ENCODE data around the gene NRXN2.

NRXN2 gene

DNA sequence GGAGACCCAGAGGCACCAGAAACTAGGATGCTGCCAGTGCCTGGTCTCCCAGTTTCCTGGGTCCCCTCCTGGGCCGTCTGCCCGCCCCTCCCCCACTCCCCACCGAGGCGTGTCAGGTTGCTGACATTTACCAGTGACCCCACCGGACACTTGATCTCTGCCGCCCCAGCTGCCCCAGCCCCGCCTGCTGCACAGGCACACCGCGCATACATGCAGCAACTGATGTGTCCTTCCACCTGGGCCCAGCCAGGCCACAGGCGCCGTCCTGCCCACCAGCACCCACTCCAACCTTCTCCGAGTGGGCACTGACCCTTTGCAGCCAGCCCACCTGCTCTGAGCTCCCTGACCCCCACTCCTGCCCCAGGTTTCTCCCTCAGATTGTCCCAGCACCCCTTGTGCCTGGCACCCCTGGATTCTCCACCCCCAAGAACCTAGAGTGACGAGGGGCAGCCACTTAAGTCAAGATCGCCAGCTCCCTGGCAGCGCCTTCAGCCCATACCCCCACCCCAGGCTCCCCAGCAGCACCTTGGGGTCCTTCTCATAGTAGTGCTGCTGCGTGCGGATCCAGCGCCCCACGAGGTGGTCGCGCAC, 36.2 kb upstream of the NRXN2 start:
- no peak for DNase-seq (ENCODE audit: extremely low read depth in 1 of 2, low read depth in 1 of 2)

DNA sequence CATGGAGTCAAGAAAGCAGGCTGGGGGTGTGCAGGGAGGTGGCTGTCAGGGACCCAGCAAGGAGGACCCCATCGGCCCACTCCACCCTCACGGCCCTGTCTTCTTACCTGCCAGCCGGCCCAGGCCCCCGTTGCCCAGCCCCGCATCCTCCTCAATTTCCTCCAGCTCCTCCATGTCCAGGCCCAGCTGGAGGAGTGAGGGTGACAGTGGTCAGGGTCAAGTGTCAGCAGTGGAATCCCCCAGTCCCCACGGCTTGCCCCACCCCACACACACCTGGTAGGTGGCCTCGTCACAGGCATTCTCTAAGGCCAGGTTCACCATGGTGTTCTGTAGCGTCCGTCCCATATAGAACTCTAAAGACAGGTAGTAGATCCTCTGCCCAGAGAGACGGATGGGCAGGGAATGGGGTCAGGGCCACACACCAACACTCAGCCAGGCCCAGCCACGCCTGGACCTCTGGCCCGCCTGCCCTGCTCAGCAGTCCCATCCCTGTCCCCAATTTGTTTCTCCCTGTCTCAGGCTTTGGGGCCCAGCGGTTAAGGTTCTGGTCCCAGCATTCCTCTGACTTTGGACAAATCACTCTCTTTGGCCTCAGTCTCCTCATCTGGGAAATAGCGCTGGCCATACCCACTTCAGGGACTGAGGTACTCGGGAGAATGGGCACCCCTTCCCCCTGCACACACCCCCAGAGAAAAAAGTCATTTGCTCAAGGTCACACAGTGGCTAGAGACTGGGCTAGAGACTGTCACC, 35.5 kb upstream of the NRXN2 start:
- DNase-seq (ENCODE audit: extremely low read depth in 1 of 2, low read depth in 1 of 2), result no peak

DNA sequence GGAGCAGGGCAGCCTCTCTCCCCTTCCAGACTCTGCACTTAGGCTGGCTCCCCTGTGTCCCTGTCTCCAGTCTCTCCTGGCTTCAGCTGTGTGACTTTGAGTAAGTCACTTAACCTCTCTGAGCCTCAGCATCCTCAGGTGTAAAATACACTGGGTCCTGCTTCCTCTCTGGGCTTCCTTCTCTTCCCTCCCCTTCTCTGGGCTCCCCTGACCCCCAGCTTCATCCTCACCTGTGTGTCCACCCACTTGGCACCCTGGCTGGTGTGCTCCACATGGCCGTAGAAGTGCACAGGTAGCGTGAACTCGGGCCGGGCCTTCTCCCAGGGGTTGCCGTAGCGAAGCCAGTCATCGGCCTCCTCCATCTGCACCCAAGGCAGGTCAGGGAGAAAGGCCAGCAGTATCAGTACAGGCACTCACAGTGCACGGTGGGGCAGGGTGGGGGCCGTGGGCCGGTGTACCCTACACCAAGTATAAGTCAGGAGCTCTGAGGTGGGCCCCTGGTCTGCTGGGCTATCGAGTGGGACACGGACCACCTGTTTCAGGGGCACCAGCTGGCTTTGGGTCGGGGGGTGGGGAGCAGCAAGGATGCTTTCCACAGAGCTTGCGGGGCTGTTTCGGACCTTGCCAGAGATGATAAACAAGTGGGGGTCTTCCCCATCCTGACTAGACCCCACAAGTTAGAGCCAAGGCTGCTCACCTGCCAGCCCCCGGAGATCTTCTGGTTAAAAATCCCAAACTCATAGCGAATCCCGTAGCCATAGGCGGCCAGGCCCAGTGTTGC, 34.7 kb upstream of the NRXN2 start:
- no peak for DNase-seq (ENCODE audit: extremely low read depth in 1 of 2, low read depth in 1 of 2)

DNA sequence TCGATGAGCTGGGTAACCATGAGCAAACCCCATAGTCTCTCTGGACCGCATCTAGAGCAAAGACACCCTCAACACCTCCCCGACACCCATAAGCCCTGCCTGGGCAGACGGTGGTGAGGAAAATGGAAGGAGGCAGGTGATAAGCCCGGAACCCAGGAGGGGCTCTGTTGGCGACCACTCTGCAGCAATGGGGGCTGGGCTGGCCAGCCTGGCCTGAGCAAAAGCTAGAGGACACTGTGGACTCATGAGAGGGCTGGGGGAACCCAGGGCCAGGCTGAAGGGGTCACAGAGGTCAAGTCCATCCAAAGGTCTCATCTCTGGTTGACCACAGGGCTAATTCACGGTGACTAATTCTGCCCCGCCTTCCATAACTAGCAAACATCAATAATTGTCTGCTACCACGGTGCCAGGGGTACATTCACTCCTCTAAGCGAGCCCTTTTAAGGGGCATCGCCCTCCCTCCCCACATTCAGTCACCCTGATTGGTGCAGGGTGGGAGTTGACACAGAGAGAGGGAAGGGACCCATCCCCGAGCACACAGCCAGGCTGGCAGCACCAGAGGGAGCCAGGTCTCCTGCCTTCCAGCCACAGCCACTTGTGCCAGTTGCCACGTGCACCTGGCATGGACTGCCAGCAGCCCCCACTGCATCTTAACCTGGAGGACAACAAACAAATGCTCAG, 32.8 kb upstream of the NRXN2 start:
- no peak for DNase-seq (ENCODE audit: extremely low read depth in 1 of 2, low read depth in 1 of 2)

DNA sequence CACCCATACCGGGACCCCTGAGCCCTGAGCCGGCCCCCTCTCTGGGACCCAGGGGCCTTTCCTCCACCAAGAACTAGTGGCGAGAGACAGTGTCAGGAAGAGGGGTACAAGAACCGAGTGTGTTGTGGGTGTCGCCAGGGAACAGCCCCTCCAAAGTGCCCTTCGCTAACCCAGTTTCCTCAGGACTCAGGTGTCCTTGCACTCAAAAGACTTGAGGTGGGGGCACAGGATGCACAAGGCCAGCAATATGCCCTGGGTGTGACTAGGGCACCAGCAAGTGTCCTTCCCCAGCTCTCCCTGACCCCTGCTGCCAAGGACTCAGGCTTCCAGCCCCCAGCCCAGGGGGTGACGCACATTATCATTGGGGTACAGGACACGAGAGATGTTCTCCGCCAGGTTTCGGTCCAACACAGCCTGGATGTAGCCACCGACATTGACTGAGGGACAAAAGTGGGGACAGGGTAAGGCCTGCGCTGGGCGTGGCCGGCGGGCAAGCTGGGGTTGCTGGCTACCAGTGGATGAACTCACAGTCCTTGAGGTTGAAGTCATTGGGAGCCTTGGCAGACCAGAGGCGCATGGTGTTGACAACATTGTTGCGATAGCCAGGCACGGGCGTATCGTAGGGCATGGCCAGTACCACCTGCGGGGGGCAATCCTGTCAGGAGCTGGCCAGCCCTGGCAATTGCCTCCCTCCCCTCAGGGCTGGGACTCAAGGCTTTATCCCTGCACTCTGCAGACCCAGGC, 32.1 kb upstream of the NRXN2 start:
- DNase-seq (ENCODE audit: extremely low read depth in 1 of 2, low read depth in 1 of 2), result no peak

DNA sequence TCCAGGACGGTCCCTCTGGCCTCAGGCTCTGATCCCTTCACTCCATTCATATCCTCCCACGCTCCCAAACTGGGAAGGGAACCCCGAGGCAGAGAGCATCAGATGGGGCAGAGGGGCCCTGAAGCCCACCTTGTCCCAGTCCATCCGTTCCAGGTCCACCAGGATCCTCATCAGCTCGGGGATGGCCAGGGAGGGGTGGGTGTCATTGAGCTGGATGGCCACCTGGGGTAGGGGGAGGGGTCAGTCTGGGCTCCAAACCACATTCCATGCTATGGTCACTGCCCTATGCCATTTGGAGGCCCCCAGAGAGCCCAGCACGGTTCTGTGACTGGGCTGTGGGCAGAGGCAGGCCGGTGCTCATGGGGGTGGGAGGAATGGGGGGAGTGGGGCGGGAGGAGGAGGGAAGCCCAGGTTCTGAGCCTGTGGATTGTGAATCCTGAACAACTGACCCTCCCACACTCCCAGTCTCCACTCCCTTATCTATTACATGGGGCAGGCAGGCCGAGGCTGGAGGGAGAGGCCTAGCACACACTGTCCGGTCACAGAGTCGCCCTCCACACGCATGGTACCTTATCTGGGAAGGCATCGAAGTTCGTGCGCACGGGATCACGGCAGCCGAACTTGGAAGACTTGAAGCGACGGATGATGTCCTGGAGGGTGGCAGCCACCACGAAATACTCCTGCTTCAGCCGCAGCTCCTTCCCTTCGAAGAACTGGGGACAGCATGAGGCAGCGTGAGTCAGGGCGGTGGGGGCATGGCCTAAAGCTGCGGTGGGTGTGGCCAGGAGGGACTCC, 31.3 kb upstream of the NRXN2 start:
- DNase-seq (ENCODE audit: extremely low read depth in 1 of 2, low read depth in 1 of 2), result no peak

DNA sequence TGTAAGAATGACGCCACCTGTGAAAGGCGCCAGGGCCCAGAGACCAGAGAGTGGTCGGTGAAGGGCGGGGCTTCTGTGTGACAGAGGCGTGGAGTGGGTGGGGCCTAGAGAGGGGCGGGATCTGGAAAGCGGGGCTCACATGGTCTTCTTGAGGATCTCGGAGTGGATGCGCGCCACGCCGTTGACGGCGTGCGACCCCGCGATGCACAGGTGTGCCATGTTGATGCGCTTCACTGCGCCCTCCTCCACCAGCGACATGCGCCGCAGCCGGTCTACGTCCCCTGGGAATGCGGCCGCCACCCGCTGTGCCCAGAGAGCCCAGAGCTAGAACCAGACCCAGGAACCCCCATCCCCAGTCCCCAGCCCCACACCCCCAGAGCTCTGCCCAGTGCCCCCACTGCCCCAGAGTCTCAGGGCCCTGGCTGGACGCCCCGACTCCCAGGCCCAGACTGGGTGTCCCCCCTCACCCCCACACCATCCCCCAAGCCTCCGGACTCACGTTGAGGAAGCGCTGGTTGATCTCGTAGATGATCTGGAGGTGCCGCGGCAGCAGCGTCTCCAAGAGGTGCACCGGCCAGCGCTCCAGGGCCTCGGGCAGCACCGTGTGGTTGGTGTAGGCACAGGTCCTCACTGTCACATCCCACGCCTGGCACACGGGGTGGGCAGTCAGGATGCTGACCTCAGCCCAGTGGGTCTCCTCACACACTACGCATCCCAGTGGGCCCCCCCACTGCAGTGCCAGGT, 30.6 kb upstream of the NRXN2 start:
- no peak for DNase-seq (ENCODE audit: extremely low read depth in 1 of 2, low read depth in 1 of 2)

DNA sequence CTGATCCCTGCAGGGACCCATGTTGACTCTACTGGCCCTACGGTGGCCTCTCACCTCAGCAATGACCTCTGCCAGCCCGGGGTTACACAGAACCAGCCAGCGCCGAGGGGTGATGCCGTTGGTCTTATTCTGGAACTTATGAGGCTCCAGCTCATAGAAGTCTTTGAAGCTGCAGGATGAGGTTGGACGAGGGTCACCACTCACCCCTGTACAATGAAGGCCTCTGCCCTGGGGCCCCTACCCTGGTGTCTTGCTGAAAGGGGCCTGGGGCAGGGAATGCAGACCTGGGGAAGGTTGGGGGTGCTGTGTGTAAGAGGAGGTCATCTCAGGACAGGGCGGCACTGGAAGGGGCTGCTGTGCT, 30.0 kb upstream of the NRXN2 start:
- no peak for DNase-seq (ENCODE audit: extremely low read depth in 1 of 2, low read depth in 1 of 2)

DNA sequence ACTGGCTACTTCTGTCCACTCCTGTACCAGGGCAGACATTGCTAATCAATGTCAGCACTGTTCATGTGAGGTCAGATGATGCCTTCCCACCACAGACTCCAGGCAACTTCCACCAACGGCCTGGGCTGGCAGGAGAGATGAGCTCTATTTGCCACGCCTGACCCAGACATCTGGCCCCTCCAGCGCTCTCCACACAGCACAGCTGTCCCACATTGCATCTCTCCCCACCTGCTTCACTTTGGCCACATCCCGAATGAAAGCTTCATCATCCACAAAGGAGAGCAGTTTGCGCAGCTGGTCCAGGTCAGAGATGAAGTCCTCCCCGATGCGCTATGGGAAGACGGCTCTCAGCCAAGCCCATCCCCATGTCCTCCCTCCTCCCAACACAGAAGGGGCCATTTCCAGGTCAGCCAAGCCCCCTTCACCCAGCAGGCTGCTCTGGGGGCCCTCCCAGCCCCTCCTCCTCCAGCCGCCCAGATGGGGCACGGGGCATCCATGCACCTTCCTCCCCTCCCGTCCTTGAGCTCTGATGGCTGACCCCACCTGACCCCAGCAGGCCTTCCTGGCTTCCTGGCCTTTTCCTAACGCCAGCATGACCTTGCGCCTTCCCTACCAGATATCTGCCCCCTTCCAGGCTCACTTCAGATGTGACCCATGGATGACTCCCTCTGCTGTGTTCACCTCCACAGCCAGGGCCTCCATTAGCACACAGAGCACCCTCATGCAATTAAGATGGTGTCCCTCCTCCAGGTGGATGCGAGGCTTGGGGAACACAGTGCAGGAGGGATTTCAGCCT, 29.4 kb upstream of the NRXN2 start:
- DNase-seq (ENCODE audit: extremely low read depth in 1 of 2, low read depth in 1 of 2), result no peak

DNA sequence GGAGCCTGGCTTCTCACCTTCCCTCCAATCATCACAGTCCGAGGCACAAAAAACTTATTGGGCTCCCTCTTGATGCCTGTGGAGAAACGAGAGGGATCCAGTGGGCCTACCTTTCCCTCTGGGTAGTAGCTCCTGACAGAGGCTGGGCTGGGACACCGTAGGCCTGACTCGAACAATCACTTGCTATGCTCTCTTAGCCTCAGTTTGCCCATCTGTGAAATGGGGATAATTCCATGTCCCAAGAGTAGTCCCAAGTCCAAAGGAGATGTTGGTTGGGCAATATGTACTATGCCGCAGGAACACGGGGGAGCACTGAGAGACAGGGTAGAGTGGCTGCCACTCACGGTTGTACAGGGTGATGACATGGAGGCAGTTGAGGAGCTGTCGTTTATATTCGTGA, 28.6 kb upstream of the NRXN2 start:
- no peak for DNase-seq (ENCODE audit: extremely low read depth in 1 of 2, low read depth in 1 of 2)

DNA sequence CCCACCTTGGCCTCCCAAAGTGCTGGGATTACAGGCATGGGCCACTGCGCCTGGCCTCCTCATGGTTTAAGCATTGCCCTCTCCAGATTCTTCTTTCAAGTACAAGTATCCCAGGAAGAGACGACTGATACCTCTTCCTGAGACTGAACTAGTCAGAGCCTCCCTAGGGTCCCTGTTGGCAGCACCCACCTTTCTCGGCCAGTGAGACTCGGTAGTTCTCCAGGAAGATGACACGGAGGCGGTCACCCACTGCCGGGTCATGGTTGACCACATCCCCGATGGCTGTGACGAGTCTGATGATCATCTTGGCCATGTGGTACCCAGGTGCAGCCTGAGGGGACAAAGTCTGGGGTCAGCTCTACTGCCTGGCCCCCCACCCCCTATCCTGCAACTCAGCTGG, 28.1 kb upstream of the NRXN2 start:
- DNase-seq (ENCODE audit: extremely low read depth in 1 of 2, low read depth in 1 of 2), result no peak

DNA sequence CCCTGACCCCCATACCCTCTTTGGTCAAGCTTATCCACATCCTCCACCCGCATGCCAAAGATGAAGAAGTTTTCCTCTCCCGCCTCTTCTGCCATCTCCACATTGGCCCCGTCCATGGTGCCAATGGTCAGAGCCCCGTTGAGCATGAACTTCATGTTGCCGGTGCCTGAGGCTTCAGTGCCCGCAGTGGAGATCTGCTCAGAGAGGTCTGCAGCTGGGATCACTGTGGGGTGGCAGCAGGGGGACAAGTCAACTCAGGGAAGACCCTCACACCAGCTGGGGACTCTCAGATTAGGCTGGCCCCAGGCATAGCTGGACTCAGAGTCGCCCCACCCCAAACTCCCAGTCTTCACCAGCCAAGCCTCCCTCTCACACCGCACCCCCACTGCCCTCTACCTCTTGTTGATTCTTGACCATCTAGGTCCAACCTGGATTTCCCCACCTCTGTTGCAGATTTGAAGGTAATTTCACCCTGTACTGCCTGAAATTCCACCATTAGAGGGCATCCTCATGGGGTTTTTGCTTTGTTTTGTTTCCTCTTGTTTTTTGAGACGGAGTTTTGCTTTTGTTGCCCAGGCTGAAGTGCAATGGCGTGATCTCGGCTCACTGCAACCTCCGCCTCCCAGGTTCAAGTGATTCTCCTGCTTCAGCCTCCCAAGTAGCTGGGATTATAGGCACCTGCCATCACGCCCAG, 27.5 kb upstream of the NRXN2 start:
- DNase-seq (ENCODE audit: extremely low read depth in 1 of 2, low read depth in 1 of 2), result no peak

DNA sequence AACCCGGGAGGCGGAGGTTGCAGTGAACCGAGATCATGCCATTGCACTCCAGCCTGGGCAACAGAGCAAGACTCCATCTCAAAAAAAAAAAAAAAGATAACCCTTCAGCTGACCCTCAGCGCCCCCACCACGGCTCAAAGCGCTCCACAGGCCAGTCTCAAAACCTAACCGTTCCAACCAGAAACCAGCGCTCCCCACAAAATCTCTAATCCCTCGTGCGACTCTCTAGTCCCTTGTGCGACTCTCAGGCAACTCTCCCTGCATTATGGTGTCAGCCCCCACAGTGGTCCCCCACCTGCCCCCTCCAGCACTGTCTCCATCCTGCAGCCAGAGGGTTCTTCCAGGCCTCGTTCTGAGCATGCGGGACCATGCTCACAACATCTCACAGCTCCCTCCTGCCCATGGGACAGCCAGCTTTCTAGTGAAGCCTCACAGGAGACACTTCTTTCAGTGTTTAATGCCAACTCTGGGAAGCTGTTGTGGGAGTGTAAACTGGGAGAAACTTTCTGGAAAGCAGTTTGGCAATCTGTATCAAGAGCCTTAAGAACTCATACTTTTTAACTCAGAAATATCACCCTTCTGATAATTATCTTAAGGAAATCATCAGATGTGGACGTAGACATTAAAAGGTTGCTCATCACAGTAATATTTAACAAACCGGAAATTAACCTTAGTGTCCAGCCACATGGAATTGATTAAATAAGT, 25.1 kb upstream of the NRXN2 start:
- no peak for DNase-seq (ENCODE audit: extremely low read depth in 1 of 2, low read depth in 1 of 2)

DNA sequence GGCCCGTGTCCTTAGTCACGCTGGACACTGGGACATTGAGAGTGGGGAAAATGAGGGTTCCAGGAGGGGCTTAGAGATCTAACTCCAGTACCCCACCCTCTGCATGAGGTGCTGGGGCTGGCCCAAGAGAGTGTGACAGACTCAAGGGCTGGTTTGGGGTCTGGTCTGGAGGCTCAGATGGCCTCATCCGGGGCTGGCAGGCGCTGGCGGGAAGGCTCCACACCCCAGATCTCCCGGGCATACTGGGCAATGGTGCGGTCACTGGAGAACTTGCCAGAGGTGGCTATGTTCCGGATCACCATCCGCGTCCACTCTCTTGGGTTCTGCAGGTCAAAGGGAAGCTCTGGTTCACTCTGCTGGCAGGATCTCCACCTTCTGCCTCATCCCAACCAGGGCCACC, 23.5 kb upstream of the NRXN2 start:
- DNase-seq (ENCODE audit: extremely low read depth in 1 of 2, low read depth in 1 of 2), result no peak

DNA sequence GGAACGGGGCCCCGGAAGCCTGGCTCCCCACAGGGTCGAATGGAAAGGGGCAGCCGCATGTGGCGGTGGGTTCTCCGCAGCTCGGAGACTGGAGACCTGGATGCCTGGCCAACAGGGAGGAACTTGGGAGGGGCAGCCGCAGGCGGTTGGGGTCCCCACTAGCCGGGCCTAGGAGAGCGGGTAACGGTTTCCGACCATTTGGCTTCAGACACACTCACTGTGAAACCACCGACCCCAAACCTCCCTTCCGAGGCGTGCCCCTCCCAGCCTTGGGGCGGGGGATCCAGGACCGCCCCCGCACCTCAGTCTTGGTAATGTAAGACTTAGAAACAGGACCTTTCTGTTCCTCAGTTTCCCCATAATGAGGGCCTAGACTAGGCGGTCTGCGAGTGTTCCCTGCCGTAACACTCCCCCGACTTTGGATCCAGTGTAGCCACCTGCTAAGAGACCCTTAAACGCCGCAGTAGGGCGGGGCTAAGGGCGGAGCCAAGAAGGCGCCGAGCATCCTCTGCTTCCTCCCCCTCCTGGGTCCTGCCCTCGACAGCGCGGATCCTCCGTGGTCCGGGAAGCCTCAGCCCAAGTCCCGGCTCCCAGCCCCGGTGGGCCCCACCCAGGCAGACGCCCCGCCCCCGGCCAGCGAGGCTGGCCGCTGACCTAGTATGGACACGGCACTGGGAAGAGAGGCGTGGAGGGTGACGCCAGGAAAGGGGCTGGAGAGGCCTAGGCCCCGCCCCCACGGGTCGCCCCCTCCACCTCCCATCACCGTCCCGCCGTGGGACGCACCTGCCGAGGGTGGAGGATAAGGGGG, 22.7 kb upstream of the NRXN2 start:
- peak in 1 of 2 donors; percentile 68 for DNase-seq (ENCODE audit: extremely low read depth in 1 of 2, low read depth in 1 of 2)

DNA sequence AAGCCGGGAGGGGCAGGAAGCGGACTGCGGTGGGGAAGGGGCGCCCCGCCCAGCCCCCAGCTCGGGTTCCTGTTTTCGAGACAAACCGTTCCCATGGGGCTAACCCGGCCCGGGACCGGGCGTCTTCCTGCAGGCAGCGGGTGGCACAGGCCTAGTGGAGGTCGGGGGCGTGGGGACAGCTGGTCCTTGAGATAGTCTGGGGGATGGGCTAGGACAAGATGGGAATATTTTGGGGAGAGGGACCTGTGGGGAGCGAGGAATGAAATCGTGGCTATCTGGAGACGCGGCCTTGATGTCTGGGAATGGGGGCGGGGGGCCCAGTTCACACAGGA, 22.2 kb upstream of the NRXN2 start:
- peak in 1 of 2 donors; percentile 71 for DNase-seq (ENCODE audit: extremely low read depth in 1 of 2, low read depth in 1 of 2)
